MCF 10A (cell line): Measurements from ENCODE around the gene ARMC9. TPM values are rescaled to one million over a fixed set of nuclear protein-coding genes. Genes with fewer than 3 reads are reported as not detected.

Experiments
- BruUV-seq: library from RNA; stranded (reverse); fragments of 400-500 nt; replicated peaks from 2 replicates; lab custom pipeline; 2021; lab: Mats Ljungman, UMichigan
- CTCF ChIA-PET: fragments of 300-600 bp; sonication (Branson Sonifier 250); formaldehyde crosslinking; extraction: SDS; loops from one replicate; lab custom pipeline; 2021; ENCODE audit warnings: antibody characterized with exemption, inconsistent platforms; lab: Yijun Ruan, JAX
- POLR2A ChIA-PET: fragments of 300-600, 350-650 bp; sonication (Branson Sonifier 250); formaldehyde crosslinking; extraction: SDS; loops from one replicate; lab custom pipeline; 2020; ENCODE audit warnings: antibody characterized with exemption, inconsistent platforms; lab: Yijun Ruan, JAX
- DNase-seq: peaks from one replicate; pipeline ENCODE4 v3.0.0-alpha.2; 2018; ENCODE audit not compliant: unreplicated experiment
- H3K27ac Mint-ChIP-seq: one replicate; pipeline ENCODE4 v1.8.0; 2022; ENCODE audit warnings: mild to moderate bottlenecking, low read depth, mixed read lengths; ENCODE audit not compliant: unreplicated experiment
- H3K27me3 Mint-ChIP-seq: one replicate; pipeline ENCODE4 v1.8.0; 2022; ENCODE audit warnings: mixed read lengths; ENCODE audit not compliant: insufficient read depth, unreplicated experiment
- H3K36me3 Mint-ChIP-seq: one replicate; pipeline ENCODE4 v1.8.0; 2022; ENCODE audit warnings: mild to moderate bottlenecking, moderate library complexity, mixed read lengths; ENCODE audit not compliant: insufficient read depth, unreplicated experiment
- H3K4me1 Mint-ChIP-seq: one replicate; pipeline ENCODE4 v1.8.0; 2022; ENCODE audit warnings: mixed read lengths; ENCODE audit not compliant: insufficient read depth, unreplicated experiment
- H3K4me3 Mint-ChIP-seq: one replicate; pipeline ENCODE4 v1.8.0; 2022; ENCODE audit warnings: mild to moderate bottlenecking, moderate library complexity, mixed read lengths; ENCODE audit not compliant: unreplicated experiment
- H3K9me3 Mint-ChIP-seq: one replicate; pipeline ENCODE4 v1.8.0; 2022; ENCODE audit warnings: mixed read lengths; ENCODE audit not compliant: unreplicated experiment
- intact Hi-C: fragments of 100-400 bp; cut with micrococcal nuclease; formaldehyde crosslinking; loops from 2 replicates; pipeline ENCODE4 v1.14.1; 2022
- total RNA-seq: library from RNA; stranded (reverse); gene quantifications from 2 replicates; pipeline ENCODE4 v1.2.3, GENCODE V29; 2022
- TF ChIP-seq, protein P1 (sequence below): fragments of 200-600 bp; IDR thresholded peaks from one replicate; pipeline ENCODE4 v1.8.0; 2022; ENCODE audit warnings: antibody characterized with exemption, mild to moderate bottlenecking; ENCODE audit not compliant: unreplicated experiment

The ARMC9 gene
- total RNA-seq, 1 experiment from 2014 or later: 16.5 TPM

DNA sequence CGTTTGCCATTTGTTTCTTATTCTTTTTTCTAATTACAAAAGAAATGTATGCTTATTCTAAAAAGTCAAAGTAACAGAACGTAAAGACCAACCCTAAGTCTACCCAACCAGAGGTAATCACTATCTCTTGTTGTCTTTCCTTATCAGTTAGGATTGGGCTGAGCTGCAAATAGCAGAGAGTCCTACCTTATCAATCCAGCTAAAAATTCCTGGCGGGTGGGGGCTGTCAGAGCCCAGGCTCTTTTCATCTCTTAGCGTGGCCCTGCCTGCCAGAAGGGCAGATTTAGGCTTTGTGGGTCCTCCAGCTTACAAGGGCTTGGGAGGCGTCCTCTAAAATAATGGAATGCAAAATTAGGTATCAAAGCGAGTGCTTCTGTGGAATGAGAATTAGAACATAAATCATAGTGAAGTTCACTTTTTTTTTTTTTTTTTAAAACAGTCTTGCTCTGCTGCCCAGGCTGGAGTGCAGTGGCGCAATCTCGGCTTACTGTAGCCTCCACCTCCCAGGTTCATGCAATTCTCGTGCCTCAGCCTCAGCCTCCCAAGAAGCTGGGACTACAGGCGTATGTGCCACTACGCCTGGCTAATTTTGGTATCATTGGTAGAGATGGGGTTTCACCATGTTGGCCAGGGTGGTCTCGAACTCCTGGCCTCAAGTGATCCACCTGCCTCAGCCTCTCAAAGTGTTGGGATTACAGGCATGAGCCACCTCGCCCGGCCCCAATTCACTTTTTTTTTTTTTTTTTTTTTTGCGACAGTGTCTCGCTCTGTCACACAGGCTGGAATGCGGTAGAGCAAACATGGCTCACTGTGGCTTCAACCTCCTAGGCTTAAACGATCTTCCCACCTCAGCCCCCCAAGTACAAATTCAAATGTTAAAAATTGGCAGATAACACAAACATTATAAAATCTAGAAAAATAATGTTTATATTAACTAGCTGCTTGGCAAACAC lies 139.7 kb downstream of the ARMC9 start:
- no peak overlapping the region for H3K27ac Mint-ChIP-seq
- H3K27me3 Mint-ChIP-seq: no peaks in the 10 kb centered on the region
- no peaks in the 10 kb centered on the region for H3K36me3 Mint-ChIP-seq
- intact Hi-C loops: no loop called here
- no peaks in the 10 kb centered on the region for H3K9me3 Mint-ChIP-seq
- no peak overlapping the region for H3K4me3 Mint-ChIP-seq
- no TSS peak for BruUV-seq
- DNase-seq: no peak
- ChIA-PET POLR2A (no interaction called here), CTCF (interaction anchor here (0.6 kb wide), 1 partner anchor 25 kb away, joined by 4 read pairs; no protein-coding TSS in a partner anchor)
- H3K4me1 Mint-ChIP-seq: no peaks in the 10 kb centered on the region
- TF ChIP-seq, protein P1, sequence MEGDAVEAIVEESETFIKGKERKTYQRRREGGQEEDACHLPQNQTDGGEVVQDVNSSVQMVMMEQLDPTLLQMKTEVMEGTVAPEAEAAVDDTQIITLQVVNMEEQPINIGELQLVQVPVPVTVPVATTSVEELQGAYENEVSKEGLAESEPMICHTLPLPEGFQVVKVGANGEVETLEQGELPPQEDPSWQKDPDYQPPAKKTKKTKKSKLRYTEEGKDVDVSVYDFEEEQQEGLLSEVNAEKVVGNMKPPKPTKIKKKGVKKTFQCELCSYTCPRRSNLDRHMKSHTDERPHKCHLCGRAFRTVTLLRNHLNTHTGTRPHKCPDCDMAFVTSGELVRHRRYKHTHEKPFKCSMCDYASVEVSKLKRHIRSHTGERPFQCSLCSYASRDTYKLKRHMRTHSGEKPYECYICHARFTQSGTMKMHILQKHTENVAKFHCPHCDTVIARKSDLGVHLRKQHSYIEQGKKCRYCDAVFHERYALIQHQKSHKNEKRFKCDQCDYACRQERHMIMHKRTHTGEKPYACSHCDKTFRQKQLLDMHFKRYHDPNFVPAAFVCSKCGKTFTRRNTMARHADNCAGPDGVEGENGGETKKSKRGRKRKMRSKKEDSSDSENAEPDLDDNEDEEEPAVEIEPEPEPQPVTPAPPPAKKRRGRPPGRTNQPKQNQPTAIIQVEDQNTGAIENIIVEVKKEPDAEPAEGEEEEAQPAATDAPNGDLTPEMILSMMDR: no peak

DNA sequence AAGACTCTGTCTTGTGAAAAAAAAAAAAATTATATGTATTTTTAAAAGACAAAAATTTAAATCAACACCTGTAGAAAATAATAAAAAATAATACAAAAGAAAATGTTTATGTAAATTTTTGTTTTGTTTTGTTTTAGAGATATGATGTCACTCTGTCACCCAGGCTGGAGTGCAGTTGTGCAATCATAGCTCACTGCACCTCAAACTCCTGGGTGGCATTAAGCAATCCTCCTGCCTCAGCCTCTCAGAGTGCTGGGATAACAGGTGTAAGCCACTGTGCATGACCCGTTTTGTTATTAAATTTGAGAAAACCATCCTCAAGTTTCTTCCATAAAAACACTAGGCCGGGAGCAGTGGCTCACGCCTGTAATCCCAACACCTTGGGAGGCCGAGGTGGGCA lies 140.9 kb downstream of the ARMC9 start:
- Mint-ChIP-seq H3K27ac (no peak overlapping the region), H3K4me3 (no peak overlapping the region), H3K36me3 (no peaks in the 10 kb centered on the region), H3K4me1 (no peaks in the 10 kb centered on the region), H3K27me3 (no peaks in the 10 kb centered on the region), H3K9me3 (no peaks in the 10 kb centered on the region)
- TF ChIP-seq, protein P1: no peak
- CTCF ChIA-PET: no interaction called here
- intact Hi-C loops: no loop called here
- POLR2A ChIA-PET: no interaction called here
- no TSS peak for BruUV-seq
- peak; percentile 13 for DNase-seq

DNA sequence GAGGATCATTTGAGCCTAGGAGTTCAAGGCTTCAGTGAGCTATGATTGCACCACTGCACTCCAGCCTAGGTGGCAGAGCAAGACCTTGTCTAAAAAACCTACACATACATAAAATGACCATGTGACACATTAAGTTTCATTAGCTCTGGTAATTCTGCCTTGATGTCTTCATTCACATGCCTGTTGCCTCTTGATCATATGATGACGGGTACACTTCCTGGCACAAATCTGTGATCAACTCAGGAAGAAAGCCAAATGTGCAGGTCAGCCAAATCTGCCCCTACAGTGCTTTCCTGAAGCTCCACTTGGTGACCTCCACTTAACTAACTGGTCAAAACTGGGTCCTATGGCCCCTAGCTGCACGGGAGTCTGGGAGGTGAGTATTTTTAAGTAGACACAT lies 142.7 kb downstream of the ARMC9 start:
- Mint-ChIP-seq H3K36me3 (peaks cover 7% of the 10 kb centered on the region), H3K4me3 (no peak overlapping the region), H3K27ac (no peak overlapping the region), H3K4me1 (no peaks in the 10 kb centered on the region), H3K27me3 (no peaks in the 10 kb centered on the region), H3K9me3 (no peaks in the 10 kb centered on the region)
- intact Hi-C loops: no loop called here
- no peak for DNase-seq
- TF ChIP-seq, protein P1: no peak
- CTCF ChIA-PET: interaction anchor here (0.6 to 1.6 kb wide), 2 partner anchors 37 to 65 kb away, joined by 3 read pairs; no protein-coding TSS in a partner anchor
- POLR2A ChIA-PET: interaction anchor here (1.1 kb wide), 1 partner anchor 114 kb away, joined by 3 read pairs; no protein-coding TSS in a partner anchor
- no TSS peak for BruUV-seq

DNA sequence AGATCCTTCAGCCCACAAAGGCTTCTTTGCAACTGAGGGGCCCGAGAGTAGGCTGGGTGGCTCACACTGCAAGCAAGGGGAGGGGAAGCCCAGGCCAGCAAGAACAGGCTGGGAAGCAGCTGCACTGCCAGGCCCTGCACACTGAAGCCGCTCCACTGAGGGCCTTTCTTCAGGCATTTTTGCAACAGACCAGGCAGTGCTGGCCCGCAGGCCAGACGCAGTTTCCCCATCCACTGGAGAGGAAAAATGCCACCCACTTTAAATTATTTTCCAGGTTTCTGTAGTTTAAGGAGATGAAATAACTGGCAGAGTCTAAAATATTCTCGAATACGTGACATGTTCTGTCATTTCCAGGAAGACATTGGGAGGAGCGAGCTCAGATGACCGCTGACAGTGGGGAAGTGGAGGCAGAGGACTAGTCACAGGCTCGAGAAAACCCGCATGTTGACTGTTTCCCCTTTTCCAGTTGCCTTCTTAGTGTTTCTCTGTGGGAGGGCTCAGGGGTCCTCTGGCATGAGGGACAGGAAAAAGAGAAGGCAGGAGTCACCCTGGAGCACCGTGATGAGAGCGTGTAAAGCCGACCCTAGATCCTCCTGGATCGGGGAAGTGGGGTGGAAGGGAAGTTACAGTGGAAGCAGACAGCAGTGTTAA lies 143.8 kb downstream of the ARMC9 start:
- no peak for DNase-seq
- CTCF ChIA-PET: interaction anchor here (1.6 kb wide), 1 partner anchor 64 kb away, joined by 3 read pairs; no protein-coding TSS in a partner anchor
- Mint-ChIP-seq H3K27ac (no peak overlapping the region), H3K36me3 (peaks cover 12% of the 10 kb centered on the region), H3K27me3 (no peaks in the 10 kb centered on the region), H3K4me3 (no peak overlapping the region), H3K9me3 (no peaks in the 10 kb centered on the region), H3K4me1 (no peaks in the 10 kb centered on the region)
- no TSS peak for BruUV-seq
- intact Hi-C loops: no loop called here
- TF ChIP-seq, protein P1: no peak
- POLR2A ChIA-PET: interaction anchor here (1.1 kb wide), 1 partner anchor 115 kb away, joined by 3 read pairs; no protein-coding TSS in a partner anchor
